WTC11 (cell line): ENCODE measurements around the gene ATP5MC2. TPM values are rescaled to one million over a fixed set of nuclear protein-coding genes. Genes with fewer than 3 reads are reported as not detected.

Experiments used
- ATAC-seq: fragments of 200-7000 bp; cut with Tn5 transposase; 2 replicates; pipeline ENCODE4 v1.10.0; 2021; ENCODE audit warnings: mild to moderate bottlenecking, moderate library complexity
- CTCF ChIA-PET: fragments of 300-600 bp; sonication (Branson Sonifier 250); formaldehyde crosslinking; loops from one replicate; lab custom pipeline; 2021; ENCODE audit warnings: antibody characterized with exemption; lab: Charles Lee
- POLR2A ChIA-PET: fragments of 350-600 bp; sonication (Branson Sonifier 250); formaldehyde crosslinking; loops from one replicate; lab custom pipeline; 2021; ENCODE audit warnings: antibody characterized with exemption; lab: Charles Lee
- DNase-seq: peaks from one replicate; pipeline ENCODE4 v3.0.0; 2021; ENCODE audit warnings: low spot score
- H3K27ac Mint-ChIP-seq: 2 replicates; pipeline ENCODE4 v1.8.0; 2021; ENCODE audit warnings: mixed read lengths
- H3K27me3 Mint-ChIP-seq: 2 replicates; pipeline ENCODE4 v1.8.0; 2021; ENCODE audit warnings: low read depth, mild to moderate bottlenecking, moderate library complexity, mixed read lengths
- H3K36me3 Mint-ChIP-seq: 2 replicates; pipeline ENCODE4 v1.8.0; 2021; ENCODE audit warnings: mixed read lengths
- H3K4me1 Mint-ChIP-seq: 2 replicates; pipeline ENCODE4 v1.8.0; 2022; ENCODE audit warnings: mixed read lengths
- H3K4me3 Mint-ChIP-seq: 2 replicates; pipeline ENCODE4 v1.8.0; 2021; ENCODE audit warnings: mild to moderate bottlenecking, moderate library complexity, mixed read lengths
- H3K9me3 Mint-ChIP-seq: 2 replicates; pipeline ENCODE4 v1.8.0; 2021; ENCODE audit warnings: mixed read lengths
- ATF6 ChIP-seq: sonication (generic); formaldehyde crosslinking; IDR thresholded peaks from 2 replicates; pipeline ENCODE4 v1.8.1; 2023; ENCODE audit warnings: mild to moderate bottlenecking, missing genetic modification reagents
- CREB1 ChIP-seq: sonication (generic); formaldehyde crosslinking; IDR thresholded peaks from 2 replicates; pipeline ENCODE4 v1.8.0; 2023; ENCODE audit warnings: mild to moderate bottlenecking, missing genetic modification reagents
- CREM ChIP-seq: sonication (generic); formaldehyde crosslinking; IDR thresholded peaks from 2 replicates; pipeline ENCODE4 v1.8.1; 2022; ENCODE audit warnings: mild to moderate bottlenecking, missing genetic modification reagents, moderate library complexity
- CTCF ChIP-seq: fragments of 200-600 bp; IDR thresholded peaks from 2 replicates; pipeline ENCODE4 v1.8.0; 2022; ENCODE audit warnings: antibody characterized with exemption
- FOXP1 ChIP-seq: sonication (generic); formaldehyde crosslinking; IDR thresholded peaks from 2 replicates; pipeline ENCODE4 v1.8.0; 2022; ENCODE audit warnings: missing genetic modification reagents, mild to moderate bottlenecking, moderate library complexity, borderline replicate concordance
- FOXP4 ChIP-seq: sonication (generic); formaldehyde crosslinking; IDR thresholded peaks from 2 replicates; pipeline ENCODE4 v1.8.0; 2022; ENCODE audit warnings: mild to moderate bottlenecking, missing genetic modification reagents
- GABPB1 ChIP-seq: sonication (generic); formaldehyde crosslinking; IDR thresholded peaks from 2 replicates; pipeline ENCODE4 v1.8.1; 2023; ENCODE audit warnings: mild to moderate bottlenecking, missing genetic modification reagents
- GTF2I ChIP-seq: fragments of 250-450 bp; sonication (Bioruptor Pico); conservative IDR thresholded peaks from 2 replicates; pipeline ENCODE4 v1.4.0; 2021; ENCODE audit warnings: mild to moderate bottlenecking
- HMGA2 ChIP-seq: fragments of 250-450 bp; sonication (Bioruptor Pico); IDR thresholded peaks from 2 replicates; pipeline ENCODE4 v1.4.0; 2021; ENCODE audit warnings: mild to moderate bottlenecking, moderate library complexity
- HMGXB4 ChIP-seq: sonication (generic); formaldehyde crosslinking; IDR thresholded peaks from 2 replicates; pipeline ENCODE4 v1.8.1; 2023; ENCODE audit warnings: mild to moderate bottlenecking, moderate library complexity, missing genetic modification reagents
- MXD4 ChIP-seq: fragments of 250-450 bp; sonication (Bioruptor Pico); IDR thresholded peaks from 2 replicates; pipeline ENCODE4 v1.8.0; 2021; ENCODE audit warnings: mild to moderate bottlenecking, moderate library complexity, borderline replicate concordance
- NFATC4 ChIP-seq: fragments of 250-450 bp; sonication (Bioruptor Pico); IDR thresholded peaks from 2 replicates; pipeline ENCODE4 v1.9.0; 2021; ENCODE audit warnings: mild to moderate bottlenecking
- NR1H2 ChIP-seq: sonication (generic); formaldehyde crosslinking; IDR thresholded peaks from 2 replicates; pipeline ENCODE4 v1.9.0; 2021; ENCODE audit warnings: mild to moderate bottlenecking, moderate library complexity, missing genetic modification reagents
- NR2C2 ChIP-seq: sonication (generic); formaldehyde crosslinking; IDR thresholded peaks from 2 replicates; pipeline ENCODE4 v1.8.0; 2022; ENCODE audit warnings: mild to moderate bottlenecking, missing genetic modification reagents
- PRRX2 ChIP-seq: fragments of 250-450 bp; sonication (Bioruptor Pico); IDR thresholded peaks from 2 replicates; pipeline ENCODE4 v1.8.0; 2021; ENCODE audit warnings: mild to moderate bottlenecking
- SMAD4 ChIP-seq: sonication (generic); formaldehyde crosslinking; IDR thresholded peaks from 2 replicates; pipeline ENCODE4 v1.8.0; 2022; ENCODE audit warnings: mild to moderate bottlenecking, missing genetic modification reagents
- STAT6 ChIP-seq: sonication (generic); formaldehyde crosslinking; conservative IDR thresholded peaks from 2 replicates; pipeline ENCODE4 v1.8.1; 2023; ENCODE audit warnings: mild to moderate bottlenecking, low read depth, missing genetic modification reagents, moderate library complexity
- TEAD1 ChIP-seq: sonication (generic); formaldehyde crosslinking; IDR thresholded peaks from 2 replicates; pipeline ENCODE4 v1.8.0; 2022; ENCODE audit warnings: mild to moderate bottlenecking, missing genetic modification reagents
- ZNF138 ChIP-seq: sonication (generic); formaldehyde crosslinking; conservative IDR thresholded peaks from 2 replicates; pipeline ENCODE4 v1.8.1; 2022; ENCODE audit warnings: mild to moderate bottlenecking, moderate library complexity, missing genetic modification reagents
- ZNF219 ChIP-seq: sonication (generic); formaldehyde crosslinking; IDR thresholded peaks from 2 replicates; pipeline ENCODE4 v1.8.0; 2023; ENCODE audit warnings: missing genetic modification reagents, mild to moderate bottlenecking, borderline replicate concordance
- ZNF317 ChIP-seq: sonication (generic); formaldehyde crosslinking; IDR thresholded peaks from 2 replicates; pipeline ENCODE4 v1.8.1; 2023; ENCODE audit warnings: low read depth, mild to moderate bottlenecking, moderate library complexity, missing genetic modification reagents, borderline replicate concordance
- ZNF396 ChIP-seq: fragments of 250-450 bp; sonication (Bioruptor Pico); IDR thresholded peaks from 2 replicates; pipeline ENCODE4 v1.8.0; 2021; ENCODE audit warnings: mild to moderate bottlenecking, moderate library complexity, borderline replicate concordance
- ZNF416 ChIP-seq: fragments of 250-450 bp; sonication (Bioruptor Pico); IDR thresholded peaks from 2 replicates; pipeline ENCODE4 v1.9.0; 2021; ENCODE audit warnings: mild to moderate bottlenecking, inconsistent platforms
- ZNF671 ChIP-seq: fragments of 250-450 bp; sonication (Bioruptor Pico); IDR thresholded peaks from 2 replicates; pipeline ENCODE4 v1.8.0; 2021; ENCODE audit warnings: mild to moderate bottlenecking
- total RNA-seq: library from RNA; stranded (reverse); gene quantifications from 3 replicates; pipeline ENCODE4 v1.2.3, GENCODE V29; 2021

ATP5MC2 gene
- total RNA-seq, 1 experiment from 2014 or later, result 411 TPM

GRCh38 chr12:53670308-53670707 lies 5.6 kb downstream of the ATP5MC2 start (continued):
- no peak for TF ChIP-seq CTCF

- H3K27ac Mint-ChIP-seq, result no peak overlapping the region
- DNase-seq, result no peak
- CTCF ChIA-PET, result no interaction called here
- no peak for TF ChIP-seq GABPB1 (CRISPR knock-in tag)
- TF ChIP-seq CREM (CRISPR knock-in tag), result no peak
- no peak for TF ChIP-seq PRRX2 (CRISPR knock-in tag)
- no peak for TF ChIP-seq ZNF317 (CRISPR knock-in tag)
- TF ChIP-seq FOXP1 (CRISPR knock-in tag), result no peak
- no peak for TF ChIP-seq TEAD1 (CRISPR knock-in tag)
- TF ChIP-seq SMAD4 (CRISPR knock-in tag), result no peak
- no peak for TF ChIP-seq ZNF219 (CRISPR knock-in tag)
- no peak for TF ChIP-seq GTF2I (CRISPR knock-in tag)
- no peak for TF ChIP-seq ZNF671
- no peak for TF ChIP-seq ZNF416
- no peak for TF ChIP-seq ZNF138 (CRISPR knock-in tag)
- no peak for TF ChIP-seq NFATC4 (CRISPR knock-in tag)
- no peak for TF ChIP-seq MXD4
- no peak for TF ChIP-seq ATF6 (CRISPR knock-in tag)
- no peak for TF ChIP-seq CREB1
- TF ChIP-seq NR1H2, result no peak
- TF ChIP-seq, all 79 proteins: peak for 0
- POLR2A ChIA-PET, result interaction anchor here (2.3 kb wide), 1 partner anchor 8 kb away, joined by 9 read pairs; the partner anchor contains the start of gene ATP5MC2
- Mint-ChIP-seq H3K9me3 (no peaks in the 10 kb centered on the region), H3K36me3 (peaks cover 73% of the 10 kb centered on the region), H3K4me3 (no peak overlapping the region), H3K4me1 (no peaks in the 10 kb centered on the region), H3K27me3 (no peaks in the 10 kb centered on the region)
- no peak for ATAC-seq
Measured at GRCh38 chr12:53667080-53667479, 8.8 kb downstream of the ATP5MC2 start.

- Mint-ChIP-seq H3K27me3 (no peaks in the 10 kb centered on the region), H3K4me3 (no peak overlapping the region), H3K36me3 (peaks cover 62% of the 10 kb centered on the region), H3K27ac (no peak overlapping the region), H3K4me1 (no peaks in the 10 kb centered on the region; the same call in 1 of the 2 replicates), H3K9me3 (no peaks in the 10 kb centered on the region)
- ATAC-seq, result no peak
- POLR2A ChIA-PET, result interaction anchor here (2.3 kb wide), 1 partner anchor 11 kb away, joined by 9 read pairs; the partner anchor contains the start of gene ATP5MC2
- CTCF ChIA-PET, result interaction anchor here (1.5 to 1.9 kb wide), 2 partner anchors 11 to 121 kb away, joined by 5 to 6 read pairs; partner anchors contain the start of gene ATP5MC2
- no peak for DNase-seq
- TF ChIP-seq HMGXB4 (CRISPR knock-in tag) (no peak), ZNF317 (CRISPR knock-in tag) (no peak), HMGA2 (no peak), FOXP4 (CRISPR knock-in tag) (no peak), STAT6 (CRISPR knock-in tag) (no peak), ZNF396 (CRISPR knock-in tag) (no peak), NR2C2 (CRISPR knock-in tag) (no peak)
Measured at GRCh38 chr12:53664936-53665335, 10.9 kb downstream of the ATP5MC2 start.
